Smooth muscle cell (in vitro differentiated cells): ENCODE results near the gene LIX1. TPM values are rescaled to one million over a fixed set of nuclear protein-coding genes. Genes with fewer than 3 reads are reported as not detected.
A peak's percentile ranks its signal among the peaks of the same experiment; 100 is the strongest.
"Not testable (repeated sequence)": the region's sequence is repeated elsewhere in the genome, so short reads cannot be mapped to it uniquely, and the experiment has no call there.

Source experiments
- DNase-seq: peaks from one replicate; lab custom pipeline; 2025; ENCODE audit not compliant: unreplicated experiment; lab: John Stamatoyannopoulos, UW
- H2AFZ ChIP-seq: fragments of 200-600 bp; sonication (generic); 2 replicates; pipeline ENCODE4 v1.6.0; 2016; ENCODE audit warnings: antibody characterized with exemption, low read depth, mild to moderate bottlenecking
- H3F3A ChIP-seq: fragments of 200-600 bp; sonication (generic); 2 replicates; pipeline ENCODE4 v1.6.0; 2017; ENCODE audit warnings: antibody characterized with exemption, low read depth
- H3K27ac ChIP-seq: fragments of 200-600 bp; sonication (generic); 2 replicates; pipeline ENCODE4 v1.5.1; 2016; ENCODE audit warnings: low read depth, mild to moderate bottlenecking
- H3K27me3 ChIP-seq: fragments of 200-600 bp; sonication (generic); 2 replicates; pipeline ENCODE4 v1.6.1; 2016; ENCODE audit warnings: low read depth, mild to moderate bottlenecking
- H3K36me3 ChIP-seq: fragments of 200-600 bp; sonication (generic); 2 replicates; pipeline ENCODE4 v1.5.1; 2016; ENCODE audit warnings: low read depth
- H3K4me1 ChIP-seq: fragments of 200-600 bp; sonication (generic); 2 replicates; pipeline ENCODE4 v1.5.1; 2016; ENCODE audit warnings: low read depth
- H3K4me2 ChIP-seq: fragments of 200-600 bp; sonication (generic); 2 replicates; pipeline ENCODE4 v1.6.0; 2016; ENCODE audit warnings: mild to moderate bottlenecking
- H3K4me3 ChIP-seq: fragments of 200-600 bp; sonication (generic); 2 replicates; pipeline ENCODE4 v1.5.1; 2016; ENCODE audit warnings: mild to moderate bottlenecking
- H3K79me2 ChIP-seq: fragments of 200-600 bp; sonication (generic); 2 replicates; pipeline ENCODE4 v1.6.0; 2016; ENCODE audit warnings: low read depth, mild to moderate bottlenecking
- H3K9ac ChIP-seq: fragments of 200-600 bp; sonication (generic); 2 replicates; pipeline ENCODE4 v1.6.0; 2016; ENCODE audit warnings: low read depth
- H3K9me3 ChIP-seq: fragments of 200-600 bp; sonication (generic); replicated peaks from 2 replicates; pipeline ENCODE4 v1.5.1; 2016; ENCODE audit warnings: low read depth
- H4K20me1 ChIP-seq: fragments of 200-600 bp; sonication (generic); 2 replicates; pipeline ENCODE4 v1.6.0; 2016; ENCODE audit warnings: low read depth
- CTCF ChIP-seq: fragments of 200-600 bp; sonication (generic); IDR thresholded peaks from 2 replicates; pipeline ENCODE4 v1.5.1; 2017; ENCODE audit warnings: borderline replicate concordance, mild to moderate bottlenecking, antibody characterized with exemption; ENCODE audit not compliant: insufficient read depth, poor library complexity, severe bottlenecking
- WGBS: methylation state at CpG from one replicate; pipeline ENCODE4 v1.1.7; 2016; ENCODE audit warnings: low lambda C conversion rate; 5-methylcytosine and 5-hydroxymethylcytosine counted together
- polyA plus RNA-seq: library from polyadenylated mRNA; unstranded; fragments of >200 nt; fragmentation: Nextera tagmentation; extraction: Ambion mirVana; gene quantifications from 2 replicates; pipeline ENCODE4 v1.2.1, GENCODE V29; 2016
- total RNA-seq: library from RNA; depleted of rRNA; stranded (reverse); fragments of >200 nt; gene quantifications from 2 replicates; pipeline ENCODE4 v1.2.3, GENCODE V29; 2014

LIX1 gene
- total RNA-seq (21.8 and 27.4 TPM in 2 replicates), polyA plus RNA-seq (11.8 and 20.1 TPM in 2 replicates)

DNA sequence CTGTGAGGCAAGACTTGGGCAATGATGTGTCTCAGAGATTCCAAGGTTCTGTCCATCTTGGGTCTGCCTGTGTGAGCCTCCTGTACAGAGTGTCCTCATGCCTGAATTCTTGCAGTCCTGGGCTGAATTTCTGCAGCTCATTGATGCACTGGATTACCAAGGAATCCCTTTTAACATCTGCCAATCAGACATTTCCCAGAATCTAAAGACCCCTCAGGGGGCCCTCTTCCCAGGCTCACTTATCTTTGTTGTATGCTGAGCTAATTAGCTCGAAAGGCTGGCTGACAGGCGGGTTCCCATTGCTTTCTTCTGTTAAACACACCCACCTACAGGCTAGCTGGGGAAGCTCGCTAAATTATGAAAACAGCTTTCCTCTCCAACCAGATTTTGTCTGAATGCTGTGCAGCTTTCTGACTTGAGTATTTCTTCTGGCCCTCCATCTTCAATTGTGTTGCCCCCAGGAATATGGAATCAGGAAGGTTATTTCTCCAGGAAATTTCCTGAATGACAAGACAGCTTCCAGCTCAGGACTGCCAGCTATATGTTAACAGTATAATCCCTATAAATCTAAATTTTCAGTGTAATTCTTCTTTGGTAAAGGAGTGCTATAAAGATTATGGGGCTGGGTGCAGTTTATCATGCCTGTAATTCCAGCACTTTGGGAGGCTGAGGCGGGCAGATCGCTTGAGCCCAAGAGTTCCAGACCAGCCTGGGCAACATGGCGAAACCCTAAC lies at the start of gene LIX1:
Gene LIX1, minus strand, starts transcription at position 91 of the 734 bp plus-strand sequence. Its CDS starts 35 bp downstream, at position 56.
- H3K9me3 ChIP-seq = no peaks in the 10 kb centered on the region

DNA sequence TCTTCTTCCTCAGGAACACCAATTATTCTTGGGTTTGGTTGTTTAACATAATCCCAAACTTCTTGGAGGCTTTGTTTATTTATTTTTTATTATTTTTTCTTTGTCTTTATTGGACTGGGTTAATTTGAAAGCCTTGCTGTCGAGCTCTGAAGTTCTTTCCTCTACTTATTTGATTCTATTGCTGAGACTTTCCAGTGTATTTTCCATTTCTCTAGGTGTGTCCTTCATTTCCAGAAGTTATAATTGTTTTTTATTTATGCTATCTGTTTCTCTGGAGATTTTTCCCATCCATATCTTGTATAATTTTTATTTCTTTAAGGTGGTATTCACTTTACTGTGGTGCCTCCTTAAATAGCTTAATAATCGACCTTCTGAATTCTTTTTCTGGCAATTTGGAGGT lies 49.5 kb upstream of the LIX1 start:
- no peak for DNase-seq
- WGBS = 79% methylated on average over 2 of the region's 2 CpGs
- H3K4me1 ChIP-seq = no peaks in the 10 kb centered on the region
- H3K9ac ChIP-seq = no peak overlapping the region
- H2AFZ ChIP-seq = no peak overlapping the region
- H3K27me3 ChIP-seq = no peaks in the 10 kb centered on the region
- no peak overlapping the region for H3K4me2 ChIP-seq
- no peak overlapping the region for H3K27ac ChIP-seq
- H4K20me1 ChIP-seq = no peaks in the 10 kb centered on the region
- H3K79me2 ChIP-seq = no peaks in the 10 kb centered on the region
- H3K36me3 ChIP-seq = no peaks in the 10 kb centered on the region
- no peaks in the 10 kb centered on the region for H3F3A ChIP-seq
- peaks cover 8% of the 10 kb centered on the region for H3K9me3 ChIP-seq
- no peak for TF ChIP-seq CTCF
- H3K4me3 ChIP-seq = no peak overlapping the region

More for the DNA sequence above, at the start of gene LIX1:
- H4K20me1 ChIP-seq = no peaks in the 10 kb centered on the region
- peaks cover 36% of the 10 kb centered on the region for H3K79me2 ChIP-seq
- H3K4me2 ChIP-seq = peak within 1 kb of the TSS; percentile 80
- H3F3A ChIP-seq = no peaks in the 10 kb centered on the region
- TF ChIP-seq CTCF = peak; percentile 53
- H2AFZ ChIP-seq = peak within 1 kb of the TSS; percentile 84
- DNase-seq = peak; percentile 6
- peak within 1 kb of the TSS; percentile 32 for H3K27ac ChIP-seq
- no peaks in the 10 kb centered on the region for H3K36me3 ChIP-seq
- H3K9ac ChIP-seq = peak within 1 kb of the TSS; percentile 29
- H3K27me3 ChIP-seq = no peaks in the 10 kb centered on the region
- H3K4me1 ChIP-seq = peaks cover 29% of the 10 kb centered on the region
- peak within 1 kb of the TSS; percentile 46 for H3K4me3 ChIP-seq
- WGBS = 38% methylated on average over 6 of the region's 6 CpGs

DNA sequence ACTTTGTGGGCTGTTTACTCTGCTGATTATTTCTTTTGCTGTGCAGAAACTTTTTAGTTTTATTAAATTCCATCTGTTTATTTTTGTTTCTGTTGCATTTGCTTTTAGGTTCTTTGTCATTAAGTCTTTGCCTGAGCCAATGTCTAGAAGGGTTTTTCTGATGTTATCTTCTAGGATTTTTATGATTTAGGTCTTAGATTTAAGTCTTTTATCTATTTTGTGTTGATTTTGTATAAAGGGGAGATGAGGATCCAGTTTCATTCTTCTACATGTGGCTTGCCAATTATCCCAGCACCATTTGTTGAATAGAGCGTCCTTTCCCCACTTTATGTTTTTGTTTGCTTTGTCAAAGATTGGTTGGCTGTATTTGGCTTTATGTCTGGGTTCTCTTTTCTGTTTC lies 47.1 kb upstream of the LIX1 start:
- not testable (repeated sequence) for H3K4me3 ChIP-seq, H3K4me1 ChIP-seq, H3K27me3 ChIP-seq, DNase-seq, H4K20me1 ChIP-seq, H3F3A ChIP-seq, H3K4me2 ChIP-seq, H2AFZ ChIP-seq, H3K79me2 ChIP-seq, H3K36me3 ChIP-seq, H3K9ac ChIP-seq, H3K27ac ChIP-seq, H3K9me3 ChIP-seq
- WGBS = 97% methylated on average over 1 of the region's 1 CpG

DNA sequence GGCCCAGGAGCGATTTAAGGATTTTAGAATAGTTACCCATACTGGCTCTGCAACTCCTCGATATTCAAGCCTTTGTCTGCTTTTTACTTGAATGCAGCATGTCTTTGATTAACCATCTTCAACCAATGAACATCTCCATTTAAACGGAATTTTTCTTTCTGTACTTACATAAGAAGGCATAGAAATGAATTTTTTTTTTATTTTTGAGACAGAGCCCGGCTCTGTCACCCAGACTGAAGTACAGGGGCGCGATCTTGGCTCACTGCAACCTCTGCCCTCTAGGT lies 41.5 kb upstream of the LIX1 start:
- Histone ChIP-seq H3K9me3 (no peaks in the 10 kb centered on the region), H3K79me2 (peaks cover 37% of the 10 kb centered on the region), H3K27me3 (no peaks in the 10 kb centered on the region), H3K4me1 (peaks cover 12% of the 10 kb centered on the region), H3K27ac (peak overlapping the region; percentile 94), H3K4me2 (peak overlapping the region; percentile 89), H4K20me1 (peaks cover 21% of the 10 kb centered on the region), H3K9ac (peak overlapping the region; percentile 93), H3K36me3 (peaks cover 5% of the 10 kb centered on the region), H3K4me3 (peak overlapping the region; percentile 91), H3F3A (no peaks in the 10 kb centered on the region), H2AFZ (peak overlapping the region; percentile 98)
- no peak for DNase-seq
- no peak for TF ChIP-seq CTCF
- 50% methylated on average over 6 of the region's 6 CpGs for WGBS
